Mucosa of stomach (tissue), 1 donor: Measurements from ENCODE around the gene AMER2.

Source experiments
- H3K27me3 ChIP-seq: one replicate; pipeline ENCODE4 v1.7.0; 2013; ENCODE audit warnings: mild to moderate bottlenecking, low read length; ENCODE audit not compliant: control insufficient read depth, insufficient read depth
- H3K36me3 ChIP-seq: one replicate; pipeline ENCODE4 v1.7.0; 2013; ENCODE audit warnings: low read length; ENCODE audit not compliant: control insufficient read depth, insufficient read depth
- H3K4me1 ChIP-seq: one replicate; pipeline ENCODE4 v1.7.0; 2013; ENCODE audit warnings: mild to moderate bottlenecking, low read length; ENCODE audit not compliant: control insufficient read depth, insufficient read depth
- H3K4me3 ChIP-seq: one replicate; pipeline ENCODE4 v1.7.0; 2013; ENCODE audit warnings: low read length
- H3K9ac ChIP-seq: one replicate; pipeline ENCODE4 v1.7.0; 2013; ENCODE audit warnings: mild to moderate bottlenecking, low read length, moderate library complexity
- H3K9me3 ChIP-seq: one replicate; pipeline ENCODE4 v1.7.0; 2013; ENCODE audit warnings: mild to moderate bottlenecking, low read length, moderate library complexity; ENCODE audit not compliant: control insufficient read depth
- donor health status: Pancreatic carcinoma.

The AMER2 gene

DNA sequence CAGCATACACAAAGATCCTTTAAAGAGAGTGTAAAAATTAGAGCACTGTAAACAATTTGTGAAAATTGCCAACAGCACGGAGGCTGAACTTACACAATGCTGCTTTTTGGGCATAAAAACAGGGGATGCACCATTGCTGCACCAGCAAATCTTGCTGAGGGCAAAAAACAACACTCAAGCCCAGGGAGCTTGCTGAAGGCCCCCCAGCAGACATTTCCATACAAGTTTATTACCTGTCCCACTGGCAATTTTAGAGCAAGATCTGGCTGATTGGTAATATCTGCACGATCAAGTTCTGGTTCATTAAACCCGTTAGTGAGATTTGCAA lies 34.3 kb downstream of the AMER2 start:
- Histone ChIP-seq H3K4me1 (no peaks in the 10 kb centered on the region), H3K36me3 (no peaks in the 10 kb centered on the region), H3K4me3 (no peak overlapping the region), H3K9me3 (no peaks in the 10 kb centered on the region), H3K27me3 (no peaks in the 10 kb centered on the region), H3K9ac (no peak overlapping the region)

DNA sequence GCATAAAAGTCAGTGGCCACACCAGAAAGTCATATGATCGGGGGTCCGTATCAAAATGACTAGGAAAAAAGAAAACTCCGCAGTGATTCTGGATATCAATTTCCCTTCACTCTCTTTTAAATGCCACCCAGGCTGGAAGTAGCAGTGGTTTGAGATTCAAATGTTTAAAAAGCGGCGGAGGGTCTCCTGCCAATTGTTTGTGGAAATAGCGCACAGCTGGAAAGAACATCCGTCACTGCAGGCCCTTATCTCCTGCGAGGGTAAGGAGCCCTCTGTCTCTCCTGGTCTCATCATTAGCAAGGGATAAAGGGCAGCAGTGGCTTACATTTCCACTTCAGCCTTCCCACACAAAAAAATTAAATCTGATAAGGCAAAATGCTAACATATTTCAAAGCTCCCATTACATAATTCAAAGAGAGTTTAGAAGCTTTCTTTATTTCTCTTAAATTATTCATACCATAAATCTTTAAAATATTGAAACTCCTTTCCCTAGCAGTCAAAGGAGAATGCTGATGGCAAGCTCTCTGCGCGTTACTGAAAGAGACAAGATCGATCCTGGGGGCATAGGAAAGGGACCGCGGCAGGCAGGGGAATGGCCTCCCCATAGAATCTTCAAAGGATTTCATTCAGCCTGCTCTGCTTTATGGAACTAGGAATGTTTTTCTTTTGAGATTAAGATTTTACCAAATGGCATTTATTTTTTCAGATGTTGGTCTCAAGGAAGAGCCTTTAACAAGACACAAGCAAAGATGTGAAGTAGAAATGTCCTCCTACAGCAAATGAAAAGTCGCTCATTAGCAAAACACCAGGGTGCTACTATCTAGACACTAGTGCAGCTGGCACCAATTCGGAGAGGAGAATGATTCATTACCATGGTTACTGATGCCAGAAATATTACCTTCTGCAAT lies 35.0 kb downstream of the AMER2 start:
- no peaks in the 10 kb centered on the region for H3K36me3 ChIP-seq
- H3K4me3 ChIP-seq = no peak overlapping the region
- no peaks in the 10 kb centered on the region for H3K27me3 ChIP-seq
- no peak overlapping the region for H3K9ac ChIP-seq
- no peaks in the 10 kb centered on the region for H3K4me1 ChIP-seq
- no peaks in the 10 kb centered on the region for H3K9me3 ChIP-seq

DNA sequence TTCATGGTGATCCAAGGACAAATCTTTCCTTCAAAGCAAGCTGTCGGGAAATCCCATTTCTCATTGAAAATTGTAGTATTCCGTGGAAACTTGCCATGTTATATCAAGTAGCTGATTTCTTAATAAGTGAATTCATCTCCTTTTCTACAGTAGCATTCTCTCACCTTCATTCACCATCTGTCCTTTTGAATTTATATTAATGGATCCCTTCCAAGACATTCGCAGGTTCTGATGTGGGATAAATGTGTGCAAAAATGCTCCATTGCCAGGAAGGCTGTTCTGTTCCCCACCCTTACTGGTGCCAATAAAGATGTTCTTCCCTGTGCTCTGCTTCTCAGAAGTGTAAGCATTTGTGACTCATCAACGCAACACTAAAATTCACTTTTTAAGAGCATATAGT lies 36.2 kb downstream of the AMER2 start:
- Histone ChIP-seq H3K4me3 (no peak overlapping the region), H3K27me3 (no peaks in the 10 kb centered on the region), H3K9me3 (no peaks in the 10 kb centered on the region), H3K9ac (no peak overlapping the region), H3K36me3 (no peaks in the 10 kb centered on the region), H3K4me1 (no peaks in the 10 kb centered on the region)

DNA sequence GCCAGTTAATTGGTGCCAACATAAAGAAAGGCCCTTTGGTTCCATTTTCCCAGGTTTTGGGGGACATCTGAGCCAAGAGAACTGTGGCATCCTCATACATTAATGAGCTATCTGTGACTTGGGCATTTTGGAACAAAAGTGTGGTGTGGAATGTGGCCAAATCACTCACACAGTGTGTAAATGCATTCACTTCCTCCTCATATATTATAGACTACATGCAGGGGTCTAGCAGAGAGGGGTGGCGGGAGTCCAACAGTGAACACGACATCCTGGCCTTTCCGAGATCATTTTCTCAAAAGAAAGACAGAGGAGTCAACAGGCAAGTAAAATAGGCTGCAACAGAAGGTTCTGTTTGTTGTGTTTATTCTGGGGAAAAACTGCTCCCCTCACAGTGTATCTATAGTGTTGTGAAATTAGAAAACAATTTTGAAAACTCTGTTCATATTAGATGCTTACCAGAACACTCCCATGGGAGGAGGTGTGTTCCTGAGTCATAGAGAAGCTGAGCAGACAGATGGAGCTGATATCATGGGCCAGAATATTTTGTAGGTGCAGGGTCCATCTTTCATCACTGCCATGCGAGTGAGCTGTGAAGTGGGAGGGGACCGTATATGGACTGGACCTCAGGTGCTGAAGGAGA lies 39.2 kb downstream of the AMER2 start:
- Histone ChIP-seq H3K27me3 (no peaks in the 10 kb centered on the region), H3K4me1 (no peaks in the 10 kb centered on the region), H3K9ac (no peak overlapping the region)

DNA sequence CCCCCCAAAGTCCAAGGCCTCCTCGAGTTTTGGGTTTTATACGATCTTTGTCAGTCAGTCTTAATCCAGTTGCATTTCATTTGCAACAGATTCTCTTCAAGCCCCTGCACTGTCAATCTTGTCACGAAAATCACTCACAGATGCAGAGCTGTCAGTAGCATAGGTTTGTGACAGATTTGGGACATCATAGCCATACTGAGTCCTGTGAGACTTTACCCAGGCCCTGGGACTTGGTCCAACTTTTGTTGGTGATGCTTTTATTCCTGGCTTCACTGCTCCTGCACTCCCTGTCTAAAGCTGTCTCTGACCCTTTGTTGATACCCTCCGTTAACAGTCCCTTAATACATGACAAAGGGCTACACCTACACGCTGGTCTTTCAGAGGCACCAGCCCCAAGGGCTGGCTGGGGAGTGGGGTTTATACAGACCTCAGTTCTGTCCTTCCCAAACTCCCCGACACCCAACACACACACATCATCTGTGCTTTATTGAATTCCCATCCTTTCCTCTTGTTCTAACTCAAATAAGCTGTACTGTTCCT lies 40.1 kb downstream of the AMER2 start:
- H3K9ac ChIP-seq = no peak overlapping the region
- H3K4me3 ChIP-seq = no peak overlapping the region
- H3K9me3 ChIP-seq = no peaks in the 10 kb centered on the region
- H3K36me3 ChIP-seq = no peaks in the 10 kb centered on the region
- no peaks in the 10 kb centered on the region for H3K4me1 ChIP-seq
- H3K27me3 ChIP-seq = no peaks in the 10 kb centered on the region

More for the DNA sequence above, 39.2 kb downstream of the AMER2 start:
- Histone ChIP-seq H3K36me3 (no peaks in the 10 kb centered on the region), H3K4me3 (no peak overlapping the region), H3K9me3 (no peaks in the 10 kb centered on the region)

DNA sequence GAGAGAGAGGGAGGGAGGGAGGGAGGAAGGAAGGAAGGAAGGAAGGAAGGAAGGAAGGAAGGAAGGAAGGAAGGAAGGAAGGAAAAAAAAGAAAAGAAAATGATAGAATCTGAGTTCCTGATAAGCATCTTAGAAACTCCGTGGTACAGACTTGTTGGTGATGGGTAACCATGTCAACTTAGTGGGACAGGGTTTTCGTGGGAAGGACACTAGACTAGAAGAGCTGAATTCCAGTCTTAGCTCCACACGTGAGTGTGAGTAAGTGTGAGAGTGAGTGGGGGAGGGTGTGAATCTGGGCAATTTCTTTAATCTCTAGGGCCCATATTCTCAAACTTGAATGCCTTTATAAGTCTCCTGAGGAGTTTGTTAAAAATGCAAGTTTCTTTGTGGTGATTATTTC lies 41.1 kb downstream of the AMER2 start:
- Histone ChIP-seq H3K9me3 (no peaks in the 10 kb centered on the region), H3K9ac (no peak overlapping the region), H3K27me3 (no peaks in the 10 kb centered on the region), H3K4me3 (no peak overlapping the region), H3K36me3 (no peaks in the 10 kb centered on the region), H3K4me1 (no peaks in the 10 kb centered on the region)

DNA sequence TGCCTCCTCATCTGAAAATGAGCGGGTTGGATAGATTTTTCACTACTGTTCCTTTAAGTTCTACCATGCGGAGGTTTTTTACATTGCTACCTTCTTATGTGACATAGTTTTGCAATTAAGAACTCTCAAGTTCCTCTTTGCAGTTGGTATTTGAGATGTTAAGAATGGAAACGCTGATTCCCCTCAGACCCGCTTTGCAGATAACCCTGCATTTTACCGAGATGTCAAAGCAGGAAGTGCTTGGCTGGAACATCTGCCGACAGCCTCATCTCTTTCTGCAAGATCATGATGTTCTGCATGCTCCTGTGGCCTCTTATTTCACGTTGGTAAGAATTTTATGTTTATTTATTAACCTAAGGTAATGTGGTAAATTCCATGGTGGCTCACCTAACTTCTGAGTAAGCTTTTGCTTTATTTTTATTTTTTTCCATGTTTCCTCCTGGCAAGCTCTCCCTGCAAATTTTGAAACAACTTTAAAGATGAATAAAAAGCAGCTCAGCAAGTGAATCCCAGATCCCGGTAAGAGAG lies 53.6 kb downstream of the AMER2 start:
- no peaks in the 10 kb centered on the region for H3K27me3 ChIP-seq
- H3K9me3 ChIP-seq = no peaks in the 10 kb centered on the region
- no peaks in the 10 kb centered on the region for H3K36me3 ChIP-seq
- no peak overlapping the region for H3K4me3 ChIP-seq
- H3K4me1 ChIP-seq = peaks cover 14% of the 10 kb centered on the region
- H3K9ac ChIP-seq = no peak overlapping the region

DNA sequence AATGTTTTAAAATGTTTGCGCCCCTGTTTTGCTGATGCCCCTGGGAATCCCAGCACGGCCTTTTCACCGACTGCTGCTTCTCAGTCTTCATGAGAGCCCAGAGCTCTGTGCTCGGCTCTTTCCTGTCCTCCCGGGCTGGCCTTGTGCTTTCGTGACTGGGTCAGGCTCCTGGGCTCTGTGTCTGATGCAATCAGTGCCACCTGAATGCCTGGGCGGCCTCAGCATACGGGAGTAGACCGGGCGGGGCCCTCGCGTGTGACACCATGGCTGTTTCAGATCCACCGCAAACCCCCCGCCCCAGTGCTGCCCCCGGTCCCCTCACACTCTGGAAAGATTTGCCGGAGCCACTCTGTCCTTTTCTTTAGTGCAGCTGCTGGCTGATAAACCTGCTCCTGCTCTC lies 54.8 kb downstream of the AMER2 start:
- Histone ChIP-seq H3K4me3 (no peak overlapping the region), H3K27me3 (no peaks in the 10 kb centered on the region), H3K36me3 (no peaks in the 10 kb centered on the region), H3K9ac (no peak overlapping the region), H3K4me1 (peaks cover 14% of the 10 kb centered on the region), H3K9me3 (no peaks in the 10 kb centered on the region)

DNA sequence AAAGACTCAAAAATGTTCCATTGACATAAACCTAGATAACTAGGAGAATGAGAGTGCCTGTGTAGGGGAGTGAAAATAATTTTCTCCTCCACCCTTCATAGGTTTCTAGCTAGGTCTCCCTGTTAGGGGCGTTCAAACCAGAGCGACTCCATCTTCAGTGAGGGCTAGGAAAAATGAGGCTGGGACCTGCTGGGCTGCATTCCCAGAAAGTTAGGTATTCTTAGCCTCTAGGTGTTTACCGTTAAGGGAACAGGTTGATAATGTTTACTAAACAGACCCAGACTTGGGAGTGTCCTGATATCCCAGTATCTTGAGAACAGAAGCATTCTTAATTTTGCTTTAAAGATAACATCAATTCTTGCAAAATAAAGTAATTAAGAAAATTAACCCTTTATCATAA lies 56.0 kb downstream of the AMER2 start:
- no peak overlapping the region for H3K9ac ChIP-seq
- H3K36me3 ChIP-seq = no peaks in the 10 kb centered on the region
- no peaks in the 10 kb centered on the region for H3K9me3 ChIP-seq
- H3K27me3 ChIP-seq = no peaks in the 10 kb centered on the region
- H3K4me3 ChIP-seq = no peak overlapping the region
- H3K4me1 ChIP-seq = peaks cover 12% of the 10 kb centered on the region

DNA sequence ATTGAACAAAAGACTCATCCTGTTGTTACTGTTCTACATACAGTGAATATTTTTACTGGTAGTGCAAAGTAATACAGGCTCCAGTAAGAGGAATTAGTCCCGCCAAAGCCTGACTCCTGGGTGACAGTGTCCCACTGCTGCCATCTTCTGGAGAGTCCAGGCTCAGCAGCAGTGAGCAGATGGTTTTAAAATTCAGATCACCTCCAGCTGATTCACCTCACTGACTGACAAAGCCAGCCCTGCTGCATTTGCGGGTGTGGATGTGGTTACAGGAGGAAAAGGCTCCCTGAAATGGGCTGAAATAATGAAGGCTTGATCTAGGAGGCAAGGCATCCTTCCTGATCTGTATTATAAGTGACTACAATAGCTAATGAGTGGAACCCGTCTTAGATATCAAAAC lies 57.9 kb downstream of the AMER2 start:
- H3K36me3 ChIP-seq = no peaks in the 10 kb centered on the region
- H3K9me3 ChIP-seq = no peaks in the 10 kb centered on the region
- H3K4me1 ChIP-seq = peaks cover 10% of the 10 kb centered on the region
- no peak overlapping the region for H3K4me3 ChIP-seq
- H3K9ac ChIP-seq = no peak overlapping the region
- no peaks in the 10 kb centered on the region for H3K27me3 ChIP-seq

DNA sequence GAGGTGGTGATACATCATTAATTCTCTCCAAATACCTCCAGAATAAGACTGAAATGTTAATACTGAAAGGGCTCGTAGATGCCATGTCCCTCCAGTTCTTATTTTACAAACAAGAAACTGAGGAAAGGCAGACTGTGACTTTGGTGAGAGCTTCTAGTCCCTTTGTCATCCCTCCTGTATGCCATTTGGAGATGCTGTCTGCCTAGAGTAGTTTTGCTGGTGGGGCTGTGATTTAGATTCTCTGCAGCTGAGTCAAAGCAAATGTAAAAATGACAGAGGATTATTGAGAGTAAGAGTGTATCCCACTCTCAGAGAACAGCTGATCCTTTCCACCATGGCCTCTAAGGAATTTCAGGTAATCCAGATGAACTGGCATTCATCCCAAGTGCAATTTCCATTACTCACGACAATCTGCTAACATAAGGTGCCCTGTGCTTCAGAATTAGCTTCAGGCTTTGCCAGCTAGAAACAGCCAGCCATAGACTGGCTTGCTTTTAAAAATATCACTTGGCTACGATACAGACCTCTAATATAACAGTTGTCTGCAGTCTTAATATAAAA lies 59.3 kb downstream of the AMER2 start:
- Histone ChIP-seq H3K4me1 (peaks cover 10% of the 10 kb centered on the region), H3K9ac (no peak overlapping the region), H3K36me3 (no peaks in the 10 kb centered on the region), H3K4me3 (no peak overlapping the region), H3K9me3 (no peaks in the 10 kb centered on the region), H3K27me3 (no peaks in the 10 kb centered on the region)
